Measurements from ENCODE around the gene EIF4E2.
A peak's percentile ranks its signal among the peaks of the same experiment; 100 is the strongest.

Gene EIF4E2

GRCh38 chr2:232549655-232550353, 685 bp upstream of the EIF4E2 start:
- CTCF ChIA-PET = interaction anchor here (1.2 kb wide), 1 partner anchor 28 kb away, joined by 3 read pairs; no protein-coding TSS in a partner anchor
- TF ChIP-seq CTCF (IDR thresholded peaks at IDR 0.05; ENCODE audit: insufficient read depth, low read length, missing control alignments) = no peak
- POLR2A ChIA-PET = interaction anchor here (1.3 to 1.4 kb wide), 4 partner anchors 12 to 23 kb away, joined by 4 to 9 read pairs (median 6); no protein-coding TSS in a partner anchor
- no peak for DNase-seq (ENCODE audit: low read depth, low spot score)
- peak overlapping the region; percentile 86 for H3K4me3 ChIP-seq (ENCODE audit: low read depth, low read length)

GRCh38 chr2:232551250-232551638, 755 bp downstream of the EIF4E2 start:
- no peak for DNase-seq (ENCODE audit: low read depth, low spot score)
- POLR2A ChIA-PET = interaction anchor here (0.7 to 1.4 kb wide), 5 partner anchors 12 to 61 kb away, joined by 3 to 9 read pairs (median 6); no protein-coding TSS in a partner anchor
- CTCF ChIA-PET = interaction anchor here (1.2 kb wide), 1 partner anchor 30 kb away, joined by 3 read pairs; no protein-coding TSS in a partner anchor
- TF ChIP-seq CTCF (IDR thresholded peaks at IDR 0.05; ENCODE audit: insufficient read depth, low read length, missing control alignments) = no peak
- H3K4me3 ChIP-seq (ENCODE audit: low read depth, low read length) = peak overlapping the region; percentile 86

- POLR2A ChIA-PET = interaction anchor here (0.9 kb wide), 1 partner anchor 10 kb away, joined by 3 read pairs; no protein-coding TSS in a partner anchor
- CTCF ChIA-PET = no interaction called here
- DNase-seq (ENCODE audit: low read depth, low spot score) = no peak
- TF ChIP-seq CTCF (IDR thresholded peaks at IDR 0.05; ENCODE audit: insufficient read depth, low read length, missing control alignments) = no peak
- H3K4me3 ChIP-seq (ENCODE audit: low read depth, low read length) = peak overlapping the region; percentile 86
These were observed 1.3 kb downstream of the EIF4E2 start for GRCh38 chr2:232551776-232552175.

- ChIA-PET CTCF (no interaction called here), POLR2A (no interaction called here)
- H3K4me3 ChIP-seq (ENCODE audit: low read depth, low read length) = no peak overlapping the region
- DNase-seq (ENCODE audit: low read depth, low spot score) = no peak
- no peak for TF ChIP-seq CTCF (IDR thresholded peaks at IDR 0.05; ENCODE audit: insufficient read depth, low read length, missing control alignments)
These were observed 5.9 kb downstream of the EIF4E2 start for GRCh38 chr2:232556426-232556825.

GRCh38 chr2:232562515-232563151, 12.1 kb downstream of the EIF4E2 start:
- CTCF ChIA-PET = interaction anchor here (1.0 kb wide), 1 partner anchor 9 kb away, joined by 3 read pairs; no protein-coding TSS in a partner anchor
- no peak overlapping the region for H3K4me3 ChIP-seq (ENCODE audit: low read depth, low read length)
- no peak for TF ChIP-seq CTCF (IDR thresholded peaks at IDR 0.05; ENCODE audit: insufficient read depth, low read length, missing control alignments)
- POLR2A ChIA-PET = interaction anchor here (0.9 kb wide), 1 partner anchor 12 kb away, joined by 6 read pairs; the partner anchor contains the start of genes EIF4E2 and TIGD1
- no peak for DNase-seq (ENCODE audit: low read depth, low spot score)

- CTCF ChIA-PET = interaction anchor here (1.4 kb wide), 1 partner anchor 9 kb away, joined by 3 read pairs; no protein-coding TSS in a partner anchor
- POLR2A ChIA-PET = interaction anchor here (0.6 to 0.9 kb wide), 2 partner anchors 13 to 301 kb away, joined by 3 to 6 read pairs; partner anchors contain the start of genes EIF4E2 and TIGD1
- no peak overlapping the region for H3K4me3 ChIP-seq (ENCODE audit: low read depth, low read length)
- TF ChIP-seq CTCF (IDR thresholded peaks at IDR 0.05; ENCODE audit: insufficient read depth, low read length, missing control alignments) = no peak
- DNase-seq (ENCODE audit: low read depth, low spot score) = peak; percentile 40
These were observed 13.1 kb downstream of the EIF4E2 start for GRCh38 chr2:232563580-232563979.

Measured in AG04449 (cell line).